Effector memory CD8-positive, alpha-beta T cell (primary cell): ENCODE measurements around the gene ZNF627.
A peak's percentile ranks its signal among the peaks of the same experiment; 100 is the strongest.

Experiments
- ATAC-seq: fragments of 150-1000 bp; cut with Tn5 transposase; replicated peaks from 2 replicates; pipeline ENCODE4 v1.10.0; 2021; ENCODE audit warnings: mild to moderate bottlenecking, moderate library complexity
- DNase-seq, 3 experiments: peaks; one replicate each; pipeline ENCODE4 v3.0.0; 2021
- H3K27ac Mint-ChIP-seq, 2 donors: one replicate each; pipeline ENCODE4 v1.8.0; 2022; ENCODE audit warnings: mild to moderate bottlenecking in 2 of 2, mixed read lengths in 2 of 2, moderate library complexity in 2 of 2
- H3K27me3 Mint-ChIP-seq, 2 donors: one replicate each; pipeline ENCODE4 v1.8.0; 2022; ENCODE audit warnings: mixed read lengths in 2 of 2
- H3K36me3 Mint-ChIP-seq: one replicate; pipeline ENCODE4 v1.8.0; 2022; ENCODE audit warnings: mild to moderate bottlenecking, moderate library complexity, mixed read lengths; ENCODE audit not compliant: insufficient read depth
- H3K4me1 Mint-ChIP-seq, 2 donors: one replicate each; pipeline ENCODE4 v1.8.0; 2022; ENCODE audit warnings: low read depth in 2 of 2, mixed read lengths in 2 of 2
- H3K4me3 Mint-ChIP-seq, 2 donors: one replicate each; pipeline ENCODE4 v1.8.0; 2022; ENCODE audit warnings: mild to moderate bottlenecking in 2 of 2, mixed read lengths in 2 of 2, moderate library complexity in 2 of 2
- H3K9me3 Mint-ChIP-seq, 2 donors: one replicate each; pipeline ENCODE4 v1.8.0; 2022; ENCODE audit warnings: mixed read lengths in 2 of 2
- total RNA-seq, 9 experiments: gene quantifications; one replicate each; lab custom pipeline; 2026; lab: John Stamatoyannopoulos, UW

Gene ZNF627
- 9.4 to 26.3 (median 12.3) reads per million in 9 experiments for total RNA-seq

- H3K4me1 Mint-ChIP-seq: peaks cover 17% of the 10 kb centered on the region in 2 donors
- H3K4me3 Mint-ChIP-seq: peak within 1 kb of the TSS; percentile 89 to 92
- H3K27me3 Mint-ChIP-seq: no peaks in the 10 kb centered on the region
- DNase-seq: peak; percentile 97 to 98 (median 97)
- no peaks in the 10 kb centered on the region for H3K9me3 Mint-ChIP-seq
- H3K27ac Mint-ChIP-seq: peak within 1 kb of the TSS; percentile 91 to 94
- ATAC-seq: peak; percentile 98
- H3K36me3 Mint-ChIP-seq: peaks cover 12% of the 10 kb centered on the region
Measured at GRCh38 chr19:11597202-11598102, at the start of gene ZNF627. TSS of gene ZNF627 (plus strand) at chr19:11597483. CDS start at chr19:11597628, 145 bp downstream.

DNA sequence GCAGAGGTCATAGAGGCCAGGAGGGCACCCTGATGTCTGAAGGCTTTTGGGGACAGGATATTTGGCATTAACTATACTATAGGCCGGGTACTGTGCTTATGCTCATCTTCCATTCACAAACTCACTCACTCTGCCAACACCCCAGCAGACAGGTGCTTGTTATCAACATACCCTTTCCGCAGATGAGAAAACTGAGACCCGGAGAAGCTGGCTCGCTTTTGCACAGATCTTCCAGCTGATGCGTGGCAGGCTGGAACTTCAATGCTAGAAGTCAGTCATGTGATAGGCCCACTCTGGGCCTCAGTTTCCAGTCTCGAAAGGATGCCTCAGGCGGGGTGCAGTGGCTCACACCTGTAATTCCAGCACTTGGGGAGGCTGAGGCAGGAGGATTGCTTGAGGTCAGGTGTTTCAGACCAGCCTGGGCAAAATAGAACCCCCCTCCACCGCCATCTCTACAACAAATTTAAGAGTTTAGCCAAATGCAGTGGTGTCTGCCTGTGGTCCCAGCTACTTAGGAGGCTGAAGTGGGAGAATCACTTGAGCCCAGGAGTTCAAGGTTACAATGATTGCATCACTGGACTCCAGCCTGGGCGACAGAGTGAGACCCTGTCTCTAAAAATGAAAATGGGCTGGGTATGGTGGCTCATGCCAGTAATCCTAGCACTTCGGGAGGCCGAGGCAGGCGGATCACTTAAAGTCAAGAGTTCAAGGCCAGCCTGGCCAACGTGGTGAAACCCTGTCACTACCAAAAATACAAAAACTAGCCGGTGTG lies 49.2 kb upstream of the ZNF627 start:
- ATAC-seq (no peak), DNase-seq (no peak)
- H3K27me3 Mint-ChIP-seq: peaks cover 14 to 22% of the 10 kb centered on the region in 2 donors
- H3K27ac Mint-ChIP-seq: no peak overlapping the region
- H3K9me3 Mint-ChIP-seq: no peaks in the 10 kb centered on the region
- no peak overlapping the region for H3K4me3 Mint-ChIP-seq
- peaks cover 11% of the 10 kb centered on the region for H3K36me3 Mint-ChIP-seq
- H3K4me1 Mint-ChIP-seq: peaks cover 0 to 1% of the 10 kb centered on the region in 2 donors

DNA sequence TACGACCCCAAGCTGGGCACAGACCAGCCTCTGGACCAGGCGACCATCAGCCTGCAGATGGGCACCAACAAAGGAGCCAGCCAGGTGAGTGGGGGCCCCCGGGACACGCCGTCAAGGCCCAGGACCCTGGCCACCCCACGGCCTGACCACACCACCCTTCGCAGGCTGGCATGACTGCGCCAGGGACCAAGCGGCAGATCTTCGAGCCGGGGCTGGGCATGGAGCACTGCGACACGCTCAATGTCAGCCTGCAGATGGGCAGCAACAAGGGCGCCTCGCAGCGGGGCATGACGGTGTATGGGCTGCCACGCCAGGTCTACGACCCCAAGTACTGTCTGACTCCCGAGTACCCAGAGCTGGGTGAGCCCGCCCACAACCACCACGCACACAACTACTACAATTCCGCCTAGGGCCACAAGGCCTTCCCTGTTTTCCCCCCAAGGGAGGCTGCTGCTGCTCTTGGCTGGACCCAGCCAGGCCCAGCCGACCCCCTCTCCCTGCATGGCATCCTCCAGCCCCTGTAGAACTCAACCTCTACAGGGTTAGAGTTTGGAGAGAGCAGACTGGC lies 47.8 kb upstream of the ZNF627 start:
- no peak for DNase-seq
- Mint-ChIP-seq H3K36me3 (peaks cover 16% of the 10 kb centered on the region), H3K27me3 (peaks cover 7 to 13% of the 10 kb centered on the region in 2 donors), H3K4me3 (no peak overlapping the region), H3K27ac (no peak overlapping the region), H3K9me3 (no peaks in the 10 kb centered on the region), H3K4me1 (peaks cover 0 to 1% of the 10 kb centered on the region in 2 donors)
- no peak for ATAC-seq

GRCh38 chr19:11550265-11550664 lies 47.0 kb upstream of the ZNF627 start:
- no peak for ATAC-seq
- no peak overlapping the region for H3K27ac Mint-ChIP-seq
- no peak for DNase-seq

DNA sequence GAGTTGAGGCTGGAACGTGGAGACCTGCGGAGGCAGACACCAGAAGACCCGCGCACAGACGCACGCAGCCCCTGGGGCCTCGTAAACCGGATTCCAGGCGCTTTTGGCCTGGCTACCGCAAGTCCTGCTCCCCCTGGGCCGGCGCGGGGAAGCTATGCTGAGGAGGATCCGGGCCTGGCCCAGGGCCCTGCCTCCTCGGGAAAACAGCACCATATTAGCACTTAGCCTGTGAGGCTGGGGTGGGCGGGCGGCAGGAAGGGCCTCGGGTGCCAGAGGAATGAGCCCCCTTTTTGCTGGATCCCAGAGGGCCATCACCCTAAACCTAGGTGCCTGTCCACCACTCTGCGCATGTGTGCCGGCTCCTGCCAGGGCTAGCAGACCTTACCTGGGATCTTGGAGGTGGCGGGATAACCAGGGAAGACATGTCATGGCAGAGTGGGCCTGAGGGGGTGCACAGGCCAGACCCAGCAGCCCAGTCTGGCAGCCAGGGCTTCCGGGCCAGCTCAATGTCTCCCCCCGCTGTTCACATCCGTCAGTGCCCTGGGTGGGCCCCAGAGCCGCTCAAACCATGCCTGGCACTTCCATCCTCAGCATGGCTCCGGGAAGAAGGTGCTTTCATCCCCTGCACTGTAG lies 45.6 kb upstream of the ZNF627 start:
- ATAC-seq (peak; percentile 8), DNase-seq (no peak)
- no peaks in the 10 kb centered on the region for H3K27me3 Mint-ChIP-seq
- peak overlapping the region in 1 of 2 donors; percentile 20 for H3K27ac Mint-ChIP-seq
- H3K36me3 Mint-ChIP-seq: peaks cover 22% of the 10 kb centered on the region
- no peak overlapping the region for H3K4me3 Mint-ChIP-seq
- H3K4me1 Mint-ChIP-seq: peaks cover 7 to 13% of the 10 kb centered on the region in 2 donors
- no peaks in the 10 kb centered on the region for H3K9me3 Mint-ChIP-seq

More at GRCh38 chr19:11550265-11550664, 47.0 kb upstream of the ZNF627 start:
- H3K4me1 Mint-ChIP-seq: peaks cover 1% of the 10 kb centered on the region in 2 donors
- peaks cover 22% of the 10 kb centered on the region for H3K36me3 Mint-ChIP-seq
- H3K4me3 Mint-ChIP-seq: no peak overlapping the region
- H3K9me3 Mint-ChIP-seq: no peaks in the 10 kb centered on the region
- H3K27me3 Mint-ChIP-seq: peaks cover 1 to 5% of the 10 kb centered on the region in 2 donors

GRCh38 chr19:11552666-11553372 lies 44.5 kb upstream of the ZNF627 start:
- ATAC-seq: no peak
- H3K4me1 Mint-ChIP-seq: peaks cover 14 to 21% of the 10 kb centered on the region in 2 donors
- H3K27me3 Mint-ChIP-seq: no peaks in the 10 kb centered on the region
- no peak overlapping the region for H3K4me3 Mint-ChIP-seq
- peaks cover 26% of the 10 kb centered on the region for H3K36me3 Mint-ChIP-seq
- no peak for DNase-seq
- no peaks in the 10 kb centered on the region for H3K9me3 Mint-ChIP-seq
- H3K27ac Mint-ChIP-seq: no peak overlapping the region

GRCh38 chr19:11554160-11554559 lies 43.1 kb upstream of the ZNF627 start:
- no peak for ATAC-seq
- Mint-ChIP-seq H3K4me3 (no peak overlapping the region), H3K4me1 (peaks cover 23 to 32% of the 10 kb centered on the region in 2 donors), H3K9me3 (no peaks in the 10 kb centered on the region), H3K27me3 (no peaks in the 10 kb centered on the region), H3K27ac (no peak overlapping the region), H3K36me3 (peaks cover 30% of the 10 kb centered on the region)
- DNase-seq: no peak

GRCh38 chr19:11555246-11555645 lies 42.0 kb upstream of the ZNF627 start:
- Mint-ChIP-seq H3K4me1 (peaks cover 29 to 38% of the 10 kb centered on the region in 2 donors), H3K9me3 (no peaks in the 10 kb centered on the region), H3K27ac (peak overlapping the region in 1 of 2 donors; percentile 29), H3K27me3 (no peaks in the 10 kb centered on the region), H3K36me3 (peaks cover 33% of the 10 kb centered on the region), H3K4me3 (no peak overlapping the region)
- DNase-seq (no peak), ATAC-seq (no peak)

DNA sequence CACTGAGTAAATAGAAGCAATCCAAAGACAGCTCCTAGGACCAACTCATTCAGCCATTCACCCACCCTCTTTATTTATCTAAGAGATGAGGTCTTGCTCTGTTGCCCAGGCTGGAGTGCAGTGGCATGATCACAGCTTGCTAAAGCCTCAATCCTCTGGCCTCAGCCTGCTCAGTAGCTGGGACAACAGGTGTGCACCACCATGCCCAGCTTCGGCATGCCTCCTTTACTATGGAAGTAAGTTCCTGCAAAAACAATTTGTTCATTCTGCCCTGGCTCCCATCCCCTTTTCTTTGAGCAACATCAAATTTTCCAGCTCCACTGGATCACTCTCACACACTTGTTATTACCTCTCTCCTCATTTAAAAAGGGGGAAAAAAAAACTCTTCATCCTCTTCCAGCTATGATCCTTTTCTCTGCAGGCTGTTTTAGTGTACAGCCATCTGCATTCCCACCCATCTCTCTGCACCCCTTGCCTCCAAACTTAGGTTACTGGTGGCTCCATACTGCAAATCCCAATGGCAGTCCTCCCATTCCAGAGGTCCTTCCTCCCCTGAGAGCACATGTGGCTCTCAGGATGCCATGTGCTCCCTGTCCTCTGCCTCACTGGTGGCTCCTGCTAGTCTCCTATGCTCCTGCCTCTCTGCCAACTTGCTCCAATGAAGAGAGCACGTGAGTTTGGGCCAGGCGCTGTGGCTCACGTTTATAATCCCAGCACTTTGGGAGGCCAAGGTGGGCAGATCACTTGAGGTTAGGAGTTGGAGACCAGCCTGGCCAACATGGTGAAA lies 40.5 kb upstream of the ZNF627 start:
- H3K27ac Mint-ChIP-seq: peak overlapping the region in 1 of 2 donors; percentile 78
- ATAC-seq: no peak

GRCh38 chr19:11558881-11559828 lies 38.1 kb upstream of the ZNF627 start, which contains the start of gene ELOF1:
TSS of gene ELOF1 (minus strand) at chr19:11559230. CDS start at chr19:11554347, 4,883 bp downstream.
- DNase-seq (peak; percentile 91 to 94 (median 93)), ATAC-seq (peak; percentile 95)
- Mint-ChIP-seq H3K27ac (peak within 1 kb of the TSS; percentile 78 to 97), H3K4me3 (peak within 1 kb of the TSS; percentile 91 to 97), H3K4me1 (peaks cover 35 to 42% of the 10 kb centered on the region in 2 donors), H3K36me3 (peaks cover 18% of the 10 kb centered on the region), H3K9me3 (no peaks in the 10 kb centered on the region), H3K27me3 (no peaks in the 10 kb centered on the region)

More for the DNA sequence above, 40.5 kb upstream of the ZNF627 start:
- Mint-ChIP-seq H3K36me3 (peaks cover 28% of the 10 kb centered on the region), H3K27me3 (no peaks in the 10 kb centered on the region), H3K4me1 (peaks cover 35 to 42% of the 10 kb centered on the region in 2 donors), H3K9me3 (no peaks in the 10 kb centered on the region), H3K4me3 (peak overlapping the region; percentile 91 to 97)
- DNase-seq: no peak
